Tibial nerve (tissue), 3 donors: ENCODE data around the gene FLCN.
A peak's percentile ranks its signal among the peaks of the same experiment; 100 is the strongest.

Experiments used
- POLR2A ChIP-seq, 2 donors: fragments of 450-650 bp; IDR thresholded peaks; one replicate each; pipeline ENCODE4 v1.6.1; 2017; ENCODE audit warnings: antibody characterized with exemption in 2 of 2, mild to moderate bottlenecking in 2 of 2, moderate library complexity in 2 of 2
- TF ChIP-seq, protein P1 (sequence below), 5 experiments: fragments of 200-600 bp in 3 of 5; fragments of 450-650 bp in 2 of 5; sonication (generic) in 3 of 5; IDR thresholded peaks; one replicate each; pipeline ENCODE4 v1.5.1; 2016 to 2019; ENCODE audit warnings: antibody characterized with exemption in 5 of 5, mild to moderate bottlenecking in 3 of 5, moderate library complexity in 2 of 5

GRCh38 chr17:17237026-17237799 is at the start of gene FLCN:
- TF ChIP-seq POLR2A (IDR thresholded peaks at IDR 0.05), result peak; percentile 66 to 90
- TF ChIP-seq, protein P1, sequence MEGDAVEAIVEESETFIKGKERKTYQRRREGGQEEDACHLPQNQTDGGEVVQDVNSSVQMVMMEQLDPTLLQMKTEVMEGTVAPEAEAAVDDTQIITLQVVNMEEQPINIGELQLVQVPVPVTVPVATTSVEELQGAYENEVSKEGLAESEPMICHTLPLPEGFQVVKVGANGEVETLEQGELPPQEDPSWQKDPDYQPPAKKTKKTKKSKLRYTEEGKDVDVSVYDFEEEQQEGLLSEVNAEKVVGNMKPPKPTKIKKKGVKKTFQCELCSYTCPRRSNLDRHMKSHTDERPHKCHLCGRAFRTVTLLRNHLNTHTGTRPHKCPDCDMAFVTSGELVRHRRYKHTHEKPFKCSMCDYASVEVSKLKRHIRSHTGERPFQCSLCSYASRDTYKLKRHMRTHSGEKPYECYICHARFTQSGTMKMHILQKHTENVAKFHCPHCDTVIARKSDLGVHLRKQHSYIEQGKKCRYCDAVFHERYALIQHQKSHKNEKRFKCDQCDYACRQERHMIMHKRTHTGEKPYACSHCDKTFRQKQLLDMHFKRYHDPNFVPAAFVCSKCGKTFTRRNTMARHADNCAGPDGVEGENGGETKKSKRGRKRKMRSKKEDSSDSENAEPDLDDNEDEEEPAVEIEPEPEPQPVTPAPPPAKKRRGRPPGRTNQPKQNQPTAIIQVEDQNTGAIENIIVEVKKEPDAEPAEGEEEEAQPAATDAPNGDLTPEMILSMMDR (IDR thresholded peaks at IDR 0.05), result peak in 2 of 5 experiments; percentile 75 to 83
